LNCaP clone FGC (cell line): ENCODE results near the gene FBXL4.

Source experiments
- DNase-seq: peaks from one replicate; pipeline ENCODE4 v3.0.0-alpha.2; 2011; ENCODE audit warnings: low read depth
- H3K4me3 ChIP-seq: 2 replicates; pipeline ENCODE4 v1.5.1; 2011; ENCODE audit warnings: mild to moderate bottlenecking, low read depth, low read length, control low read depth
- TF ChIP-seq, protein P1 (sequence below): IDR thresholded peaks from 2 replicates; pipeline ENCODE4 v1.5.1; 2012; ENCODE audit warnings: mild to moderate bottlenecking; ENCODE audit not compliant: control insufficient read depth, insufficient read depth; ENCODE audit errors: extremely low read depth

Gene FBXL4

DNA sequence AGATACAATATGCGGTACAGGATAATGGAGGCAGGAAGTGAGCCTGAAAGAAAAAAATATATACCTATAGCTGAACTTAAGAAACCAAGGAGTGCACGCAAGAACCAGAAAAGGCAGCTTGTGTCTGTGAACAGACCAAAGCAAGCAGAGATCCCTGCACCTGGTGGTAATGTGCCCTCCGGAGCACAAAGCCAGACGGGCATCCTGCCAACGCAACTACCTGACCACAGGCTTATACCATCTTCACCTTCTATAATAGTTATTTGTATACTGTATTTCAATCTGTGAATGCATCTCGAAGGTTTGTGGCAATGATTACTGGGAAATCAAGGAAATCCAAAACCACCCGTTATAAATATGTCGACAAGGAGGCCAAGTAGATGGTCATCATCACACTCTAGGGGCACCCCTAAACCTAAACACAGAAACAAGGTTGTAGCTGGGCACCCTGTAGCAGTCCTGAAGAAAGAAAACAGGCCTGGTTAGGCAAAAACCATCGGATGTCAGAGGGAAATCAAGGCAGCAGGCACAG is 801 bp downstream of the FBXL4 start:
- DNase-seq, result no peak
- TF ChIP-seq, protein P1, sequence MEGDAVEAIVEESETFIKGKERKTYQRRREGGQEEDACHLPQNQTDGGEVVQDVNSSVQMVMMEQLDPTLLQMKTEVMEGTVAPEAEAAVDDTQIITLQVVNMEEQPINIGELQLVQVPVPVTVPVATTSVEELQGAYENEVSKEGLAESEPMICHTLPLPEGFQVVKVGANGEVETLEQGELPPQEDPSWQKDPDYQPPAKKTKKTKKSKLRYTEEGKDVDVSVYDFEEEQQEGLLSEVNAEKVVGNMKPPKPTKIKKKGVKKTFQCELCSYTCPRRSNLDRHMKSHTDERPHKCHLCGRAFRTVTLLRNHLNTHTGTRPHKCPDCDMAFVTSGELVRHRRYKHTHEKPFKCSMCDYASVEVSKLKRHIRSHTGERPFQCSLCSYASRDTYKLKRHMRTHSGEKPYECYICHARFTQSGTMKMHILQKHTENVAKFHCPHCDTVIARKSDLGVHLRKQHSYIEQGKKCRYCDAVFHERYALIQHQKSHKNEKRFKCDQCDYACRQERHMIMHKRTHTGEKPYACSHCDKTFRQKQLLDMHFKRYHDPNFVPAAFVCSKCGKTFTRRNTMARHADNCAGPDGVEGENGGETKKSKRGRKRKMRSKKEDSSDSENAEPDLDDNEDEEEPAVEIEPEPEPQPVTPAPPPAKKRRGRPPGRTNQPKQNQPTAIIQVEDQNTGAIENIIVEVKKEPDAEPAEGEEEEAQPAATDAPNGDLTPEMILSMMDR, result no peak
- peak overlapping the region; percentile 54 for H3K4me3 ChIP-seq

DNA sequence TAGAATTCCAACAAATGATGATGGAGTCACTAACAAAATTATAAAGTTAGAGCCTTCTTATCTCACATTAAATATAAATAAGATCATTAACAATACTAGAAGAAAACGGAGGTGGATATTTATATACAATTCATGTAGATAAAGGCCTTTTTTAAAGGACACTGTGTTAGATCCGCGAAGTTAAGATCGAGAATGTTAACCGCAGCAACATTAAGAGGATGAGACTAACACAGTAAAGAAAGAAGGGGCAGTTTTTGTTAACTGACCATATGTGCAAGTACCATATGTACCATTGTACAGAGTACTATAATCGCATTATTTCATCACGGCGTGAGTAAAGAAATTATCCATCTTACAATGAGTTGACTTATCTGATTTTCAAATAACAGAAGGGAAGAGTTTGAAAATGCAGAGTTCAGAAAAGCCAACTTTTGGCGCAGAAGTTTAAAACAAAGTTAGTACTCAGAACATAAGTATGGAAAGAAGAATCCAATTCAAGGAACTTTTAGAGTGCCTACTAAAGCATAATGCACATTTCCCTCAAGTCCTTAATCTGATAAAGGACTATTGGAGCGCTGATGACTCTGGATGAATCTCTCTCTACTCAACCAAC is 1.4 kb downstream of the FBXL4 start:
- TF ChIP-seq, protein P1, result no peak
- DNase-seq, result no peak
- peak overlapping the region; percentile 54 for H3K4me3 ChIP-seq

DNA sequence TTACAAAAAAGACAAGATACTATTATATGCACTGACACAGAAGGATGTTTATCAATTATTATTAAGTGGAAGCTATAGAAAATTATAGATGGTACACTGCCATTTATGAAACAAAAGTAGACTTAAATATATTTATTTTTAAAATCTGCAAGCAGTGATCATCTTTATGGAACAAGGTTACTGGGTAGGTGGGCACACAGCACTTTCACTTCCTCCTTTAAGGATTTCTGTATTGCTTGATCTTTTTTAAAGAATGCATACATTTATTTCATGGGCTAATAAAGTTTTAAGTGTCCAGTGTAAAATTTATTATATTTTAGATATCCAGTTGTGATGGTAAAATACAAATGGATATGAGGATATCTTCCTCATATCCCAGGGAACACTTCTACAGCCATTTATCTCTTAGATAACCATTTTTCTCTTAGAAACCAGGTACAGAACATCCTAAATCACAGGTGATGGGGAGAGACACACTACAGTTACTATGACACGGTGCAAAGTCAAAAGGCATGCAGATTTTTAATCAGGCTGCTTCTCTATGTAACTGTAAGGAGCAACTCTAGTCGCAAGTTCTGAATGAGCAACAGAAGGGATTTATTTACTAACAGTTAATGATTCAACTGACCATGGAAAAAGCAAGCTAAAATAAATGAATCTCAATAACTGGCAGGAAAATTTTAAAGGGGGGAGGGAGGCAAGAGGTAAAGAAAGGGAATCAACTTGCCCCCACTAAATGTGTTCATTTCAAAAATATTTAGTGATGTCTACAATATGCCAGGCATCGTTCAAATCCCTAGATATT is 2.2 kb downstream of the FBXL4 start:
- DNase-seq, result no peak
- no peak overlapping the region for H3K4me3 ChIP-seq
- TF ChIP-seq, protein P1, result no peak

DNA sequence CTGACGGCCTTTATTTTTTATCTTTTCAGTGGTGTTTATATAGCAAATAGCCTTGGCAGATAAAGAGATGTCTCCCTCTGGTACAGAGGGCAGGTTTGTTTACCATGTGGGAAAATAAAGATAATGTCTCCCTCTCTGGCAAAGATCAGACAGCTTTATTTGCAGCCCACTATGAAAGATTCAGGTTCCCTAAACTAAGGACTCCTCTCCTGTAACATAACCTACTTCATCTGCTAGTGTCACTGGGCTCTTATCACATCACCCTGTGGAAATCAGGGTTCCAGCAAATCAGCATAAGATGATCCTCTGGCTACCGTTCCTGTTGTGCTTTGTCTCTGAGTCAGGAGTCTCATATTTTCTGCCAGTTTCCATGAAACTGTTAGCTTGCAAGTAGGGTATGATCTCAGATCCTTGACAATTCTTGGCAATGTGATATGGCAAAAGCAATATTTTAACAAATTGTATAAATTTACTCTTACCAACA is 3.1 kb downstream of the FBXL4 start:
- H3K4me3 ChIP-seq, result no peak overlapping the region
- TF ChIP-seq, protein P1, result no peak
- peak; percentile 23 for DNase-seq

DNA sequence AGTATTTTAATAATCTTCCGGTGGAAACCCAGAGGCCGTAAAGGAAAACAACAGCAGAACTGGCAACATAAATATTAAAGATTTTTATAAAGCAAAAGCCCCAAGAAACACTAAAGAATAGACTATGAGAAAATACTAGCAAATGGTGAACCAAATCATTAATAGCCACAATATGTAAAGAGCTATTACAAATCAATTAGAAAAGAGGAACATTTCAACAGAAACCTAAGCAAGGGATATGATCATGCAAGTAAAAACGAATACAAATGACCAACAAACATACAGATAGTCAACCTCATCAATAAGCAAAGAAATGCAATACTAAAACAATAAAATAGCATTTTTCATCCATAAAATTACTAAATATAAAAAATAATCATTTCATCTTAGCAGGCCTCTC is 3.6 kb downstream of the FBXL4 start:
- no peak overlapping the region for H3K4me3 ChIP-seq
- TF ChIP-seq, protein P1, result no peak
- no peak for DNase-seq

DNA sequence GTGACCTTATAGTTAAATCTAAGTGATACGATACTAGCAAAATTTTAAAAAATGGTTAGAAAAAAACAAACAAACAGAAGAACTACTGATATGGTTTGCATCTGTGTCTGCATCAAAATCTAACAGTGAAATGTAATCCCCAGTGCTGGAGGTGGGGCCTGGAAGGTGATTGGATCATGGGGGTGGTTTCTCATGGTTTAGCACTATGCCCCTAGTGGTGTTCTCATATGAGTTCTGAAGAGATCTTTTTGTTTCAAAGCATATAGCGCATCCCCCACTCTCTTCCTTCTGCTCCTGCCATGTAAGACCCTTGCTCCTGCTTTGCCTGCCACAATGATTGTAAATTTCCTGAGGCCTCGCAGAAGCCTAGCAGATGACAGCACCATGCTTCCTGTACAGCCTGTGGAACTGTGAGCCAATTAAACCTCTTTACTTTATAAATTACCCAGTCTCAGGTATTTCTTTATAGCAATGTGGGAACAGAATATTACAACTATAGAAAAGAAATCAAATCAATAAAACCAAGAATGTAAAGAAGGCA is 5.4 kb downstream of the FBXL4 start:
- no peak for DNase-seq
- no peak overlapping the region for H3K4me3 ChIP-seq
- TF ChIP-seq, protein P1, result no peak
